Transverse colon (tissue), 4 donors: Measurements from ENCODE around the gene APBB2. TPM values are rescaled to one million over a fixed set of nuclear protein-coding genes. Genes with fewer than 3 reads are reported as not detected.

Experiments used
- DNase-seq: peaks from one replicate; pipeline ENCODE4 v3.0.0-alpha.2; 2019
- H3K27ac ChIP-seq, 4 donors: fragments of 200-600 bp; sonication (generic); 2 replicates each; pipeline ENCODE4 v1.5.1; 2016 to 2018; ENCODE audit warnings: inconsistent platforms in 4 of 4
- H3K27me3 ChIP-seq: fragments of 200-600 bp; sonication (generic); 2 replicates; pipeline ENCODE4 v1.5.1; 2017; ENCODE audit warnings: inconsistent platforms
- H3K36me3 ChIP-seq, 4 donors: fragments of 200-600 bp; sonication (generic); 2 replicates each; pipeline ENCODE4 v1.5.1; 2017 to 2019; ENCODE audit warnings: inconsistent platforms in 4 of 4
- H3K4me1 ChIP-seq, 4 donors: fragments of 200-600 bp; sonication (generic); 2 replicates each; pipeline ENCODE4 v1.5.1; 2017 to 2020; ENCODE audit warnings: inconsistent platforms in 4 of 4
- H3K4me3 ChIP-seq, 4 donors: fragments of 200-600 bp; sonication (generic); 1 replicate in 1 of 4; 2 replicates in 3 of 4; pipeline versions ENCODE4 v1.5.1 to v1.6.1; 2017 to 2019; ENCODE audit warnings: inconsistent platforms in 4 of 4
- H3K9me3 ChIP-seq, 2 donors: fragments of 200-600 bp; sonication (generic); 2 replicates each; pipeline ENCODE4 v1.5.1; 2017 to 2019; ENCODE audit warnings: inconsistent platforms in 2 of 2
- EP300 ChIP-seq: sonication (generic); formaldehyde crosslinking; IDR thresholded peaks from one replicate; pipeline ENCODE4 v1.6.1; 2017; ENCODE audit warnings: antibody characterized with exemption, low read depth
- POLR2A ChIP-seq: fragments of 450-650 bp; IDR thresholded peaks from one replicate; pipeline ENCODE4 v1.6.1; 2016; ENCODE audit warnings: antibody characterized with exemption, mild to moderate bottlenecking, moderate library complexity
- POLR2AphosphoS5 ChIP-seq, 3 donors: sonication (generic); formaldehyde crosslinking; IDR thresholded peaks; one replicate each; pipeline ENCODE4 v1.6.1; 2016; ENCODE audit warnings: antibody characterized with exemption in 3 of 3
- WGBS, 2 donors: methylation state at CpG; one replicate each; pipeline ENCODE4 v1.1.5; 2018; ENCODE audit warnings: low coverage in 1 of 2; 5-methylcytosine and 5-hydroxymethylcytosine counted together
- in situ Hi-C, 4 donors: fragments of 200-750 bp; cut with MboI; loops; one replicate each; pipeline versions ENCODE4 v1.15.0 to v1.15.1; 2017; ENCODE audit warnings: low sequenced_read_pairs in 3 of 4, low pct_ligation_motif_present in 1 of 4, low pct_unique_long_range_greater_than_20kb in 1 of 4
- intact Hi-C: fragments of 100-400 bp; cut with DNase I; formaldehyde crosslinking; loops from one replicate; pipeline ENCODE4 v1.15.1; 2023; ENCODE audit warnings: low total_unique reads
- total RNA-seq, 4 donors: library from RNA; depleted of rRNA; stranded (reverse); fragments of >200 nt; gene quantifications; one replicate each; pipeline ENCODE4 v1.1.0, GENCODE V29; 2016
- TF ChIP-seq, protein P1 (sequence below), 5 experiments: fragments of 200-600 bp in 3 of 5; fragments of 450-650 bp in 2 of 5; sonication (generic) in 3 of 5; IDR thresholded peaks; 1 replicate in 2 of 5; 2 replicates in 3 of 5; pipeline ENCODE4 v1.5.1; 2016 to 2017; ENCODE audit warnings: antibody characterized with exemption in 5 of 5, inconsistent platforms in 3 of 5, mild to moderate bottlenecking in 2 of 5, moderate library complexity in 1 of 5

Gene APBB2
- total RNA-seq, 4 donors from 2014 or later, result 37.1 to 138 (median 90.1) TPM

DNA sequence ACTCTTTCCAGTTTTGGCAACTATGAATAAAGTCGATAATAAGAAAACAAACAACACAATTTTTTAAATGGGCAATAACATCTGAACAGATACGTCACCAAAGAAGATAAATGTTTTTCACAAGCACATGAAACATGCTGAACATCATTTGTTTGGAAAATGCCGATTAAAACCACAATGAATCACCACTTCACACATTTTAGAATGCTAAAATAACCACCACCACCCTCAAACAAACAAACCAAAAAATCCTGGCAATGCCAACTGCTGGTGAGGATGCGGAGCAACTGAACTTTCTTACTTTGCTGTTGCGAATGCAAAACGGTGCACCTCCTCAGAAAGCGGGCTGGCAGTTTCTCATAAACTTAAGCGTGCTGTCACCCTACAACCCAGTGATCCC is 348.6 kb downstream of the APBB2 start:
- 74 to 87% methylated on average over 8 of the region's 8 CpGs for WGBS, 2 donors
- H3K36me3 ChIP-seq, result no peaks in the 10 kb centered on the region
- in situ Hi-C loops (no loop called here), intact Hi-C loops (no loop called here)
- no peaks in the 10 kb centered on the region for H3K9me3 ChIP-seq
- H3K27ac ChIP-seq, result no peak overlapping the region
- H3K4me1 ChIP-seq, result no peaks in the 10 kb centered on the region
- H3K4me3 ChIP-seq, result no peak overlapping the region
- H3K27me3 ChIP-seq, result no peaks in the 10 kb centered on the region
- TF ChIP-seq POLR2A (no peak), POLR2AphosphoS5 (IDR thresholded peaks at IDR 0.05) (no peak), EP300 (no peak)
- TF ChIP-seq, protein P1, sequence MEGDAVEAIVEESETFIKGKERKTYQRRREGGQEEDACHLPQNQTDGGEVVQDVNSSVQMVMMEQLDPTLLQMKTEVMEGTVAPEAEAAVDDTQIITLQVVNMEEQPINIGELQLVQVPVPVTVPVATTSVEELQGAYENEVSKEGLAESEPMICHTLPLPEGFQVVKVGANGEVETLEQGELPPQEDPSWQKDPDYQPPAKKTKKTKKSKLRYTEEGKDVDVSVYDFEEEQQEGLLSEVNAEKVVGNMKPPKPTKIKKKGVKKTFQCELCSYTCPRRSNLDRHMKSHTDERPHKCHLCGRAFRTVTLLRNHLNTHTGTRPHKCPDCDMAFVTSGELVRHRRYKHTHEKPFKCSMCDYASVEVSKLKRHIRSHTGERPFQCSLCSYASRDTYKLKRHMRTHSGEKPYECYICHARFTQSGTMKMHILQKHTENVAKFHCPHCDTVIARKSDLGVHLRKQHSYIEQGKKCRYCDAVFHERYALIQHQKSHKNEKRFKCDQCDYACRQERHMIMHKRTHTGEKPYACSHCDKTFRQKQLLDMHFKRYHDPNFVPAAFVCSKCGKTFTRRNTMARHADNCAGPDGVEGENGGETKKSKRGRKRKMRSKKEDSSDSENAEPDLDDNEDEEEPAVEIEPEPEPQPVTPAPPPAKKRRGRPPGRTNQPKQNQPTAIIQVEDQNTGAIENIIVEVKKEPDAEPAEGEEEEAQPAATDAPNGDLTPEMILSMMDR (IDR thresholded peaks at IDR 0.05), result no peak
- no peak for DNase-seq

DNA sequence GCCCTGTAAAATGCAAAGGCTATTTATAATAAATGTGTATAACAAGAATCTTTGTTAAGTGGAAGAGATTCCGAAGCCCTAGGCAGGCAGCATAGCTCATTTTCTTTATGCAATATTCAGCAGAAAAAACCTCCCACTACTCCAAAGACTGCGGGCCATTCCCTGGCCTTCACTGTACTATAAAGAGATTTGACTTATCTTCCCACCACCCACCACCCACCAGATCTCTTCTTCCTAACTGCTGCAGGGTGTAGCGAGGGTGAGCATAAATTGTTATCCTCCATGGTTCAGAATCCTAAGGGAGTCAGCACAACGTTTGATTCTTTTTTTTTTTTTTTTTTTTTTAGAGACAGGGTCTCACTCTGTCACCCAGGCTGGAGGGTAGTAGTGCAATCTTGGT is 349.8 kb downstream of the APBB2 start:
- WGBS, 2 donors, result 84 to 85% methylated on average over 4 of the region's 4 CpGs
- H3K4me1 ChIP-seq, result no peaks in the 10 kb centered on the region
- in situ Hi-C loops (no loop called here), intact Hi-C loops (no loop called here)
- DNase-seq, result no peak
- no peaks in the 10 kb centered on the region for H3K9me3 ChIP-seq
- no peak overlapping the region for H3K27ac ChIP-seq
- H3K27me3 ChIP-seq, result no peaks in the 10 kb centered on the region
- no peak overlapping the region for H3K4me3 ChIP-seq
- TF ChIP-seq EP300, result no peak
- TF ChIP-seq POLR2AphosphoS5 (IDR thresholded peaks at IDR 0.05), result no peak
- TF ChIP-seq, protein P1 (IDR thresholded peaks at IDR 0.05), result no peak
- no peak for TF ChIP-seq POLR2A
- H3K36me3 ChIP-seq, result no peaks in the 10 kb centered on the region

DNA sequence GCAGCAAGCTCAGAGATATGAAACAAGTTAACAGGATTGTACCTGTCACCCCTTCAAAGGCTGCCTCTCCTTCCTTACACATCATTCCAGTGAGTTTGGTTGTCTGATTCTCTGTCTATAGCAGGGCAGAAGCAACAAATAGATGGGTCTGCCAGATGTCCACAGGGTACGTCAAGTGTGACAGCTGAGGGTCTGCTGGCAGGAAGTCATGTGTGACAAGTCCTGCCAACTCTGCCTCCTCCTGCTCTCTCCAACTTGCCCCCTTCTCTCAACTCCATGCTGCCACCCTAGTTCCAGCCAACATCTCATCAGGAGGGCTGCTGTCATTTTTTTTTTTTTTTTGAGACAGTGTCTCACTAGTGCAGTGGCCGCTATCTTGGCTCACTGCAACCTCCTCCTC is 355.4 kb downstream of the APBB2 start:
- intact Hi-C loops (no loop called here), in situ Hi-C loops (no loop called here)
- 88% methylated on average over 2 of the region's 2 CpGs; no CpG with 5 or more reads in 1 of the 2 donors for WGBS, 2 donors
- Histone ChIP-seq H3K27me3 (no peaks in the 10 kb centered on the region), H3K27ac (no peak overlapping the region), H3K36me3 (no peaks in the 10 kb centered on the region), H3K4me3 (no peak overlapping the region), H3K4me1 (peaks cover 0 to 8% (median 3%) of the 10 kb centered on the region in 4 donors), H3K9me3 (no peaks in the 10 kb centered on the region)
- TF ChIP-seq, protein P1 (IDR thresholded peaks at IDR 0.05), result no peak
- no peak for TF ChIP-seq POLR2AphosphoS5 (IDR thresholded peaks at IDR 0.05)
- DNase-seq, result no peak

DNA sequence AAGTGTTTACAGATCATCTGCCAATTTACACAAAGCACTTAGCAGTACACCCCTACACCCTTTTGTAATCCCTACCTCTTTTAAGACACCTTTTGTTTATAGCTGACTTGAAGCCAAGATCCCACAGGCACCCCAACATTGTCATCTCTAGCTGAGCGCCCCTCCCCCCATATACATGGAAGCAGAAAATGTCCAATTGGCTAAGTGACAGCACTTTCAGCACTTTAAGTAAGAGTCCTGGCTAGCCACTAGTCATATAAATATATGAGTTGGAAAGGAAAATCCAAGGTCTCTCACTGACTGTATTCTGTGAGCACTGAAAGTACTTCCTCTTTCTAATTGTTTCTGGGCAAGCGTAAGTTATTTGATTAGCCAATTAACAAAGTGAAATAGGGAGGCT is 356.4 kb downstream of the APBB2 start:
- Histone ChIP-seq H3K36me3 (no peaks in the 10 kb centered on the region), H3K4me1 (peaks cover 0 to 8% (median 3%) of the 10 kb centered on the region in 4 donors), H3K9me3 (no peaks in the 10 kb centered on the region), H3K27ac (no peak overlapping the region), H3K4me3 (no peak overlapping the region), H3K27me3 (no peaks in the 10 kb centered on the region)
- in situ Hi-C loops (no loop called here), intact Hi-C loops (no loop called here)
- no peak for TF ChIP-seq POLR2A
- TF ChIP-seq EP300, result no peak
- TF ChIP-seq, protein P1 (IDR thresholded peaks at IDR 0.05), result no peak
- no peak for TF ChIP-seq POLR2AphosphoS5 (IDR thresholded peaks at IDR 0.05)
- DNase-seq, result no peak
- 79 to 83% methylated on average over 2 of the region's 2 CpGs for WGBS, 2 donors
